Naive thymus-derived CD4-positive, alpha-beta T cell (primary cell): ENCODE measurements around the gene ZNF778. TPM values are rescaled to one million over a fixed set of nuclear protein-coding genes. Genes with fewer than 3 reads are reported as not detected.

Source experiments
- ATAC-seq: fragments of 150-1000 bp; cut with Tn5 transposase; 2 replicates; pipeline ENCODE4 v1.10.0; 2021; ENCODE audit warnings: mild to moderate bottlenecking, moderate library complexity
- CTCF ChIA-PET: fragments of 350-600 bp; sonication (Branson Sonifier 250); formaldehyde crosslinking; loops from one replicate; lab custom pipeline; 2021; ENCODE audit warnings: antibody characterized with exemption; lab: Charles Lee
- POLR2A ChIA-PET: fragments of 350-600 bp; sonication (Branson Sonifier 250); formaldehyde crosslinking; loops from one replicate; lab custom pipeline; 2021; ENCODE audit warnings: antibody characterized with exemption, inconsistent platforms; lab: Charles Lee
- DNase-seq, 9 donors: peaks; one replicate each; pipeline versions ENCODE4 v3.0.0 to v3.0.0-alpha.2; 2020 to 2022; ENCODE audit warnings: mixed read lengths in 1 of 9
- H3K27ac ChIP-seq: one replicate; pipeline ENCODE4 v1.7.0; 2013; ENCODE audit warnings: mild to moderate bottlenecking, low read depth, low read length, moderate library complexity
- H3K27me3 ChIP-seq, 2 donors: one replicate each; pipeline ENCODE4 v1.7.0; 2013; ENCODE audit warnings: low read length in 2 of 2, mild to moderate bottlenecking in 2 of 2, moderate library complexity in 2 of 2; ENCODE audit not compliant: control insufficient read depth in 2 of 2, insufficient read depth in 2 of 2
- H3K36me3 ChIP-seq, 3 experiments: 1 replicate in 2 of 3; 2 replicates in 1 of 3; pipeline ENCODE4 v1.7.0; 2013; ENCODE audit warnings: low read length in 3 of 3, mild to moderate bottlenecking in 3 of 3, moderate library complexity in 1 of 3; ENCODE audit not compliant: insufficient read depth in 3 of 3, control insufficient read depth in 2 of 3
- H3K4me1 ChIP-seq, 2 donors: one replicate each; pipeline ENCODE4 v1.7.0; 2013; ENCODE audit warnings: low read length in 2 of 2, mild to moderate bottlenecking in 2 of 2, moderate library complexity in 1 of 2; ENCODE audit not compliant: control insufficient read depth in 2 of 2, insufficient read depth in 2 of 2
- H3K4me3 ChIP-seq: 2 replicates; pipeline ENCODE4 v1.7.0; 2013; ENCODE audit warnings: mild to moderate bottlenecking, low read length
- H3K9me3 ChIP-seq, 3 experiments: 1 replicate in 2 of 3; 2 replicates in 1 of 3; pipeline ENCODE4 v1.7.0; 2013; ENCODE audit warnings: low read length in 3 of 3; ENCODE audit not compliant: control insufficient read depth in 2 of 3
- H3K27ac Mint-ChIP-seq, 9 donors: one replicate each; pipeline ENCODE4 v1.8.0; 2020 to 2022; ENCODE audit warnings: mixed read lengths in 9 of 9, mild to moderate bottlenecking in 8 of 9, moderate library complexity in 5 of 9, inconsistent platforms in 2 of 9
- H3K27me3 Mint-ChIP-seq, 5 donors: one replicate each; pipeline ENCODE4 v1.8.0; 2021 to 2022; ENCODE audit warnings: mixed read lengths in 5 of 5, mild to moderate bottlenecking in 1 of 5
- H3K36me3 Mint-ChIP-seq, 5 donors: one replicate each; pipeline ENCODE4 v1.8.0; 2020 to 2022; ENCODE audit warnings: mixed read lengths in 5 of 5, mild to moderate bottlenecking in 3 of 5, inconsistent platforms in 1 of 5
- H3K4me1 Mint-ChIP-seq, 7 donors: one replicate each; pipeline ENCODE4 v1.8.0; 2020 to 2022; ENCODE audit warnings: mixed read lengths in 7 of 7, mild to moderate bottlenecking in 3 of 7, inconsistent platforms in 1 of 7
- H3K4me3 Mint-ChIP-seq, 10 donors: one replicate each; pipeline ENCODE4 v1.8.0; 2020 to 2022; ENCODE audit warnings: mild to moderate bottlenecking in 10 of 10, mixed read lengths in 10 of 10, moderate library complexity in 6 of 10, inconsistent platforms in 2 of 10
- H3K9me3 Mint-ChIP-seq, 11 donors: one replicate each; pipeline ENCODE4 v1.8.0; 2020 to 2022; ENCODE audit warnings: mixed read lengths in 11 of 11, mild to moderate bottlenecking in 4 of 11, inconsistent platforms in 1 of 11, moderate library complexity in 1 of 11
- intact Hi-C, 2 donors: fragments of 100-400 bp; cut with micrococcal nuclease; formaldehyde crosslinking; loops; one replicate each; pipeline ENCODE4 v1.15.1; 2023
- polyA plus RNA-seq, 2 donors: library from polyadenylated mRNA; unstranded; fragments of 300-500 nt; fragmentation: Illumina TruSeq; gene quantifications; one replicate each; pipeline ENCODE4 v1.2.3, GENCODE V29; 2021
- total RNA-seq, 6 experiments: library from RNA in 5 of 6; stranded (reverse) in 5 of 6; gene quantifications; 1 replicate in 5 of 6; 2 replicates in 1 of 6; pipeline ENCODE4 v1.2.3 and lab custom pipeline; 2021 to 2026

Gene ZNF778
- total and polyA plus RNA-seq, 7 experiments from 2014 or later, result 4.0 to 13.5 (median 6.5) TPM

DNA sequence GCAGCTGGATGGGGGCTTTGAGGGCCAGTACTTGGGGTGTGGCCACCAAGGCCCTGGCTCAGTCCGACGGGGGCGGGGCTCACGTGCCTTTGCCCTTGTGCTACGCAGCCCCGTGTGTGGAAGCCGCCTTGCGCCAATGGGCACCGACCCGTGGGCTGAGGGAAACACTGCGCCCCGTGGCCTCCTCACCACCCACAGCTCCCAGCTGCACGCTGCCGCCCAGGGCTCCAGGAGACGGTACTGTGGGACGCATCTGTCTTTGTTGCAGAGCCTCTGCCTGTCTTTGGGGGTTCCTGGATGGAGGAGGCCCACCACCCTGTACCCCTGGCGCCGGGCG is 38.4 kb upstream of the ZNF778 start:
- Mint-ChIP-seq H3K4me3 (no peak overlapping the region), H3K9me3 (no peaks in the 10 kb centered on the region), H3K27me3 (no peaks in the 10 kb centered on the region), H3K36me3 (no peaks in the 10 kb centered on the region), H3K4me1 (peaks cover 0 to 20% (median 6%) of the 10 kb centered on the region in 7 donors), H3K27ac (no peak overlapping the region)
- H3K4me1 ChIP-seq, result peaks cover 0 to 6% of the 10 kb centered on the region in 2 donors
- H3K36me3 ChIP-seq, result no peaks in the 10 kb centered on the region
- H3K9me3 ChIP-seq, result no peaks in the 10 kb centered on the region
- ATAC-seq, result no peak
- H3K4me3 ChIP-seq, result no peak overlapping the region
- no peak overlapping the region for H3K27ac ChIP-seq
- POLR2A ChIA-PET, result no interaction called here
- DNase-seq, result no peak
- CTCF ChIA-PET, result no interaction called here
- intact Hi-C loops, result loop anchor here in 1 of 2 donors (10.0 kb wide), 1 partner anchor 724 kb away; the partner anchor contains the start of gene ZFPM1
- H3K27me3 ChIP-seq, result no peaks in the 10 kb centered on the region

DNA sequence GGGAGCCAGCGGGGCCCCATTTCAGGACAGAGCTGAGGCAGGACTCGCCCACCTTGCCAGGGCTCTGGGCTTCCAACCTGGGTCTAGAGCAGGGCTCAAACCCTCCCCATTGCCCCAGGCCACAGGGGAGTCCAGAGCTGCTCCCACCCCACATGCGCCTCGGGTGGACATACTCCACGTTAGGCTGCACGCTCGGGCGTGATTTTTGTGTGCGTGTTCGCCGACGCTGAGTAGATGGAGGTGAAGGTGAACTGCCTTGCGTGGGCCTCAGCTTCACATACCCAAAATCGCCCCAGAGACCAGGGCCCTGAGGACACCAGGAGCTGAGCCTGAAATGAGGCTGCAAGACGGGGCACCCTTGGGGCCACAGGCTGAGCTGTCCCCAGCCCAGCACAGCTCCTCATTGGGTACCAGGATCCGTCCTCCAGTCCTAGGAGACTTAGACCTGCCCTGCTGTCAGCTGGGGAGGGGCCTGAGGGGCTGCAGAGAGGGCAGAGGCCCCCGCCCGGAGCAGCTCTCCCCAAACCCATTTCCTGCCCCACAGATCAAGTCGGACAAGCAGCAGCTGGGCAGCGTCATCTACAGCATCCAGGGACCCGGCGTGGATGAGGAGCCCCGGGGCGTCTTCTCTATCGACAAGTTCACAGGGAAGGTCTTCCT is 37.7 kb upstream of the ZNF778 start:
- Mint-ChIP-seq H3K27ac (no peak overlapping the region), H3K9me3 (no peaks in the 10 kb centered on the region), H3K36me3 (no peaks in the 10 kb centered on the region), H3K4me1 (peaks cover 0 to 20% (median 6%) of the 10 kb centered on the region in 7 donors), H3K27me3 (no peaks in the 10 kb centered on the region), H3K4me3 (no peak overlapping the region)
- H3K27me3 ChIP-seq, result no peaks in the 10 kb centered on the region
- ATAC-seq, result no peak
- H3K36me3 ChIP-seq, result no peaks in the 10 kb centered on the region
- no peak for DNase-seq
- H3K4me3 ChIP-seq, result no peak overlapping the region
- ChIA-PET POLR2A (interaction anchor here (0.6 to 1.0 kb wide), 2 partner anchors 9 to 94 kb away, joined by 3 read pairs; partner anchors contain the start of gene CDH15), CTCF (no interaction called here)
- H3K9me3 ChIP-seq, result no peaks in the 10 kb centered on the region
- intact Hi-C loops, result loop anchor here in 1 of 2 donors (10.0 kb wide), 1 partner anchor 725 kb away; the partner anchor contains the start of gene ZFPM1
- H3K4me1 ChIP-seq, result peaks cover 0 to 6% of the 10 kb centered on the region in 2 donors
- no peak overlapping the region for H3K27ac ChIP-seq

- CTCF ChIA-PET, result no interaction called here
- POLR2A ChIA-PET, result no interaction called here
- Histone ChIP-seq H3K27me3 (no peaks in the 10 kb centered on the region), H3K36me3 (no peaks in the 10 kb centered on the region), H3K27ac (no peak overlapping the region), H3K4me1 (peaks cover 0 to 6% of the 10 kb centered on the region in 2 donors), H3K4me3 (no peak overlapping the region), H3K9me3 (no peaks in the 10 kb centered on the region)
- intact Hi-C loops, result no loop called here
- ATAC-seq (no peak), DNase-seq (no peak)
- no peaks in the 10 kb centered on the region for H3K36me3 Mint-ChIP-seq
- no peaks in the 10 kb centered on the region for H3K27me3 Mint-ChIP-seq
- no peak overlapping the region for H3K4me3 Mint-ChIP-seq
- peaks cover 0 to 7% (median 0%) of the 10 kb centered on the region in 11 donors for H3K9me3 Mint-ChIP-seq
- peaks cover 0 to 20% (median 6%) of the 10 kb centered on the region in 7 donors for H3K4me1 Mint-ChIP-seq
- H3K27ac Mint-ChIP-seq, result peak overlapping the region in 1 of 9 donors; percentile 43
Observed at GRCh38 chr16:89183463-89183862, 34.0 kb upstream of the ZNF778 start.

DNA sequence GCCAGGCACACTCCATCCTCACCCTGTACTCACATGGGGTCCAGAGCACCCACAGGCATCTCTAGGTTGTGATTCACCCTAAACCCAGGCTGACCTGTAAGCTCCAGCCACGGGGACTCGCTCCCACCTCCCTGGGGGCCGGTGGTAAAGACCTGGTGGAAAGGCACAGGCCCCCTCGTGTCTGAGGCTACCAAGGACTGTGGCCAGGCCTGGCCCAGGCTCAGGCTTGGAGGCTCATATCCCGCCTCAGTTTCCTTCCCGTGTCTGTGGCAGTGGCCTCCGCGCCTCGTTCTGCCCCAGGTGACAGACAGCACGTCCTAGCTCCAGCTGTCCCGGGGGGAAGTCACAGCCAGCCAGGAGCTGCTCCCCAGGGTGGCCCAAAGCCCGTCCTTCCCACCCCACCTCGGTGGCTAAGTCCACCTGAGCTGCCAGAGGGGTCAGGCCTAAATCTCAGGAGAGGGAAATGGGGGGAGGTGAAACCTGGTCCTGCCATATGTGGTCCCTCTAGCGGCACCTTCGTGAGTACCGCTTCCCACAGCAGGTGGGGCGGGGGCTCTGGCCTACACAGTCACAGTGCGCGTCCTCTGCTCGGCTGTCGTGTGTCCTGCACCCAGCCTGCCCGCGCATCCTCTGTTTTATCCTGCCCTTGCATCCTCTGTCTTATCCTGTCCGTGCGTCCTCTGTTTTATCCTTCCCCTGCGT is 33.4 kb upstream of the ZNF778 start:
- H3K4me1 ChIP-seq, result peaks cover 0 to 6% of the 10 kb centered on the region in 2 donors
- no peak overlapping the region for H3K27ac ChIP-seq
- Mint-ChIP-seq H3K9me3 (peaks cover 0 to 9% (median 0%) of the 10 kb centered on the region in 11 donors), H3K4me3 (peak overlapping the region in 1 of 10 donors; percentile 32), H3K36me3 (no peaks in the 10 kb centered on the region), H3K27me3 (no peaks in the 10 kb centered on the region), H3K4me1 (peaks cover 0 to 20% (median 6%) of the 10 kb centered on the region in 7 donors), H3K27ac (peak overlapping the region in 5 of 9 donors; percentile 11 to 49 (median 44))
- DNase-seq (no peak), ATAC-seq (no peak)
- no peaks in the 10 kb centered on the region for H3K36me3 ChIP-seq
- no peaks in the 10 kb centered on the region for H3K9me3 ChIP-seq
- no peaks in the 10 kb centered on the region for H3K27me3 ChIP-seq
- intact Hi-C loops, result no loop called here
- ChIA-PET CTCF (no interaction called here), POLR2A (interaction anchor here (1.4 kb wide), 1 partner anchor 10 kb away, joined by 3 read pairs; no protein-coding TSS in a partner anchor)
- H3K4me3 ChIP-seq, result no peak overlapping the region

DNA sequence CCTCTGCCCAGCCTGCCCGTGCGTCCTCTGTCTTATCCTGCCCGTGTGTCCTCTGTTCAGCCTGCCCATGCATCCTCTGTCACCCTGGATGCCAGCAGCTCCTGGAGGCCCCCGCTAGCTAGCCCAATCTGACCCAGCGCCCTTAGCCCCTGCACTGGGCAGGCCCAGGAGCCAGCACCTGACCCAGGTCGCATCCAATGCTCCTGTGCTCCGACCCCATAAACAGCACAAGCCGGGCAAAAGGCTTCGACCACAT is 32.9 kb upstream of the ZNF778 start:
- peak overlapping the region in 5 of 9 donors; percentile 11 to 49 (median 44) for H3K27ac Mint-ChIP-seq
- no peak for DNase-seq

GRCh38 chr16:89184933-89185794 is 32.3 kb upstream of the ZNF778 start:
- no peak overlapping the region for H3K4me3 ChIP-seq
- H3K4me1 ChIP-seq, result peaks cover 0 to 6% of the 10 kb centered on the region in 2 donors
- H3K4me1 Mint-ChIP-seq, result peaks cover 0 to 20% (median 6%) of the 10 kb centered on the region in 7 donors
- H3K27ac ChIP-seq, result no peak overlapping the region
- H3K27me3 Mint-ChIP-seq, result no peaks in the 10 kb centered on the region
- no peaks in the 10 kb centered on the region for H3K9me3 ChIP-seq
- ChIA-PET CTCF (no interaction called here), POLR2A (interaction anchor here (0.5 to 1.4 kb wide), 3 partner anchors 11 to 69 kb away, joined by 3 read pairs; no protein-coding TSS in a partner anchor)
- no peaks in the 10 kb centered on the region for H3K27me3 ChIP-seq
- H3K4me3 Mint-ChIP-seq, result no peak overlapping the region
- DNase-seq, result peak in 6 of 9 donors; percentile 34 to 68 (median 59)
- ATAC-seq, result peak; percentile 72
- no peaks in the 10 kb centered on the region for H3K36me3 Mint-ChIP-seq
- intact Hi-C loops, result no loop called here
- H3K36me3 ChIP-seq, result no peaks in the 10 kb centered on the region
- peaks cover 0 to 12% (median 0%) of the 10 kb centered on the region in 11 donors for H3K9me3 Mint-ChIP-seq
- H3K27ac Mint-ChIP-seq, result peak overlapping the region in 1 of 9 donors; percentile 77

More for the DNA sequence above, 32.9 kb upstream of the ZNF778 start:
- H3K9me3 ChIP-seq, result no peaks in the 10 kb centered on the region
- H3K27ac ChIP-seq, result no peak overlapping the region
- Mint-ChIP-seq H3K36me3 (no peaks in the 10 kb centered on the region), H3K9me3 (peaks cover 0 to 12% (median 0%) of the 10 kb centered on the region in 11 donors), H3K4me1 (peaks cover 0 to 20% (median 6%) of the 10 kb centered on the region in 7 donors), H3K27me3 (no peaks in the 10 kb centered on the region), H3K4me3 (peak overlapping the region in 1 of 10 donors; percentile 32)
- no peak for ATAC-seq
- no peaks in the 10 kb centered on the region for H3K27me3 ChIP-seq
- no peak overlapping the region for H3K4me3 ChIP-seq
- no peaks in the 10 kb centered on the region for H3K36me3 ChIP-seq
- H3K4me1 ChIP-seq, result peaks cover 0 to 6% of the 10 kb centered on the region in 2 donors
- ChIA-PET POLR2A (interaction anchor here (1.4 kb wide), 1 partner anchor 11 kb away, joined by 3 read pairs; no protein-coding TSS in a partner anchor), CTCF (no interaction called here)
- intact Hi-C loops, result no loop called here
